Caki2 (cell line): ENCODE results near the gene CFAP77. TPM values are rescaled to one million over a fixed set of nuclear protein-coding genes. Genes with fewer than 3 reads are reported as not detected.
"Not testable (repeated sequence)": the region's sequence is repeated elsewhere in the genome, so short reads cannot be mapped to it uniquely, and the experiment has no call there.

Source experiments
- DNase-seq: peaks from one replicate; pipeline ENCODE4 v3.0.0-alpha.2; 2015; ENCODE audit warnings: low read depth
- in situ Hi-C: cut with HindIII; loops from 2 replicates; pipeline ENCODE4 v1.10.0; 2016; ENCODE audit warnings: low sequenced_read_pairs, low pct_unique_long_range_greater_than_20kb, mixed read lengths
- total RNA-seq: library from RNA; depleted of rRNA; stranded (reverse); fragments of >200 nt; shearing (Covaris generic); gene quantifications from 2 replicates; pipeline ENCODE4 v1.2.3, GENCODE V29; 2014; ENCODE audit warnings: low replicate concordance

Gene CFAP77
- total RNA-seq, 1 experiment from 2014 or later = not detected

- DNase-seq = no peak
- in situ Hi-C loops = no loop called here
These were observed 141.5 kb downstream of the CFAP77 start for GRCh38 chr9:132551556-132551955.

GRCh38 chr9:132552041-132552440 lies 142.0 kb downstream of the CFAP77 start:
- in situ Hi-C loops = no loop called here

GRCh38 chr9:132554755-132555154 lies 144.7 kb downstream of the CFAP77 start:
- in situ Hi-C loops = no loop called here
- no peak for DNase-seq

More at GRCh38 chr9:132552041-132552440, 142.0 kb downstream of the CFAP77 start:
- DNase-seq = no peak

- no peak for DNase-seq
- in situ Hi-C loops = no loop called here
These were observed 145.5 kb downstream of the CFAP77 start for GRCh38 chr9:132555528-132555927.

- no peak for DNase-seq
- in situ Hi-C loops = no loop called here
These were observed 146.2 kb downstream of the CFAP77 start for GRCh38 chr9:132556235-132556634.

GRCh38 chr9:132556714-132557113 lies 146.7 kb downstream of the CFAP77 start:
- in situ Hi-C loops = no loop called here
- no peak for DNase-seq

- DNase-seq = no peak
- in situ Hi-C loops = no loop called here
These were observed 147.1 kb downstream of the CFAP77 start for GRCh38 chr9:132557159-132557558.

- in situ Hi-C loops = no loop called here
- DNase-seq = no peak
These were observed 149.7 kb downstream of the CFAP77 start for GRCh38 chr9:132559711-132560110.

GRCh38 chr9:132560616-132561202 lies 150.7 kb downstream of the CFAP77 start:
- DNase-seq = no peak
- in situ Hi-C loops = no loop called here

GRCh38 chr9:132562306-132562573 lies 152.2 kb downstream of the CFAP77 start:
- no peak for DNase-seq
- in situ Hi-C loops = no loop called here

GRCh38 chr9:132564526-132564925 lies 154.5 kb downstream of the CFAP77 start:
- in situ Hi-C loops = no loop called here
- DNase-seq = no peak

- in situ Hi-C loops = not testable (repeated sequence)
These were observed 158.8 kb downstream of the CFAP77 start for GRCh38 chr9:132568787-132569186.

GRCh38 chr9:132571806-132572600 lies 162.0 kb downstream of the CFAP77 start:
- no peak for DNase-seq
- in situ Hi-C loops = no loop called here

More at GRCh38 chr9:132568787-132569186, 158.8 kb downstream of the CFAP77 start:
- DNase-seq = not testable (repeated sequence)

GRCh38 chr9:132572921-132573320 lies 162.9 kb downstream of the CFAP77 start:
- in situ Hi-C loops = no loop called here
- no peak for DNase-seq

GRCh38 chr9:132575005-132575609 lies 165.1 kb downstream of the CFAP77 start:
- DNase-seq = peak; percentile 58
- in situ Hi-C loops = no loop called here

GRCh38 chr9:132575811-132576210 lies 165.8 kb downstream of the CFAP77 start:
- in situ Hi-C loops = no loop called here
- no peak for DNase-seq

- no peak for DNase-seq
- in situ Hi-C loops = no loop called here
These were observed 167.1 kb downstream of the CFAP77 start for GRCh38 chr9:132577119-132577518.

- in situ Hi-C loops = no loop called here
- DNase-seq = no peak
These were observed 168.4 kb downstream of the CFAP77 start for GRCh38 chr9:132578367-132578932.

- in situ Hi-C loops = no loop called here
These were observed 169.4 kb downstream of the CFAP77 start for GRCh38 chr9:132579427-132579798.

More at GRCh38 chr9:132579427-132579798, 169.4 kb downstream of the CFAP77 start:
- no peak for DNase-seq
